NCI-H82 treated with DMSO at 0.1 percent for 48 hours (cell line): ENCODE data around the gene CDON.
"Not testable (repeated sequence)": the region's sequence is repeated elsewhere in the genome, so short reads cannot be mapped to it uniquely, and the experiment has no call there.

Experiments used
- DNase-seq: peaks from one replicate; lab custom pipeline; 2025; ENCODE audit not compliant: unreplicated experiment; lab: John Stamatoyannopoulos, UW

CDON gene

DNA sequence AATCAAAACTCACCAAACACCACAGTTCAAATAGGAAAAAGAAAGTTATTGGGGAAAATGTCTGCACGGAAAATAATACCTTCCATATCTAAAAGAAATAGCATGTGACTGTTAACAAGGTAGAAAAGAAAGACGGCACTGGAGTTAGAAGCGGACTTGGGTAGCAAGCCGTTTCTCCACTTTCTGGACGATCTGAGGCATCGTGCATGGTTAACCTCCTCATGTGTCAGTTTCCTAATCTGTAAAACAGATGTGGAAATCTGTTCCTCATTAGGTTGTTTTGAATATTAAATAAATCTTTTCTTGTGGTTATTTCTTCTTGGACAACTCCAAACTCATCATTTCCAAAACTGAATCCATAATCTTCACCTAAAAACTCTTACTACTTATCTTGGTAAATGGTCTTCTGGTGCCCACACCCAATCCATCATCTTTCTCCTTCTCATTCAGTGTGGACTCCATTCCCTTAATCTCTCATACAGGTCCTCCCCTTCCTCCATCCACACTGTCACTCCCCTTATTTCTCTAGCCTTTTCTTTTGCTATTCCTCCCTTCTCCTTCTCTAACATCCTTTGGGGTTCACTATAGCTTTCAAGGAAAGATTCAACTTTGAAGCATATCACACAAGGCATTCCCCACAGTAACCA, 63.3 kb downstream of the CDON start:
- DNase-seq = no peak

DNA sequence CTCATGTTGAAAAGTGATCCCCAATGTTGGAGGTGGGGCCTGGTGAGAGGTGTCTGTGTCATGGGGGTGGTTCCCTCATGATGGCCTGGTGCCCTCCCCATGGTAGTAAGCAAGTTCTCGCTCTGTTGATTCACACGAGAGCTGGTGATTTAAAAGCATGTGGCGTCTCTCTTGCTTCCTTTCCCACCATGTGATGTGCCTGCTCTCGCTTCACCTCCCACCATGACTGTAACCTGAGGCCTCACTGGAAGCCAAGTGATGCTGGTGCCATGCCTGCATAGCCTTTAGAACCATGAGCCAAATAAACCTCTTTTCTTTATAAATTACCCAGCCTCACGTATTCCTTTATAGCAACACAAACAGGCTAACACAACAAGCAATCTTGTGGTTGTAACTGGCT, 64.4 kb downstream of the CDON start:
- no peak for DNase-seq

DNA sequence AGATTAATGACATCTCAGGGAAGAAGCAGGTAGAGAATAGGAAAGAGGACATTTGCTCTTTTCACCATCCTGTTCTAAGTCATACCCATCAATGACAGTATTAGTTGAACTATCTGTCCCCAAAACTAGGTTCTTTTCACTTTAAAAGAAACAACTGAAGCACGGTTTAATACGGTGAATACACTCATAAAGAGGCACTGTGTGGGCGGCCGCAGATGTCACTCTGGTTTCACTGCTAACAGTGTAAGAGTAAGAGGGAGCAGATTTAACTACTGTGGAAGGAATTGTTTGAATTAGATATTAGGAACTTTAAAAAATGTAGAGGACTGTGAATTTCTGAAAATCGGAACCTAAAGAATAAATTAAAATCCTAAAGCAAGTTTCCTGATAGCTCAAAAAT, 67.4 kb downstream of the CDON start:
- DNase-seq = no peak

DNA sequence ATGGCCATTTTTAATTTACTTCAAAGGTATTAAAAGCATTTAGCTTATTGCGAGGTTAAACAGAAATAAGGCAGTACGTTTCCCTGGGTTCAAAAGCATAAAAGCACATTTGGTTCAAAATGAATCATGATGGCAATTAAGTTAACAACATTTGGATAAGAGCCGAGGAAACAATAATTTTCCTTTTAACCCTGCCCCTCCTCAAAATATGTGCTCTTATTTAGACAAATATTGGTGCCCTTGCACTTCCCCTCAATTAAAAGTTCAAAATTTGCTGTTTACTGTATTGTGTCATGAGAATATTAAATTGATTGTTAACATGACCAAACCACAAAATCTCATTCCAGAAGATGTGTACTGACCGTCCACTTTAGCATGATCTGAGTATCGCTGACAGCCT, 68.2 kb downstream of the CDON start:
- no peak for DNase-seq

DNA sequence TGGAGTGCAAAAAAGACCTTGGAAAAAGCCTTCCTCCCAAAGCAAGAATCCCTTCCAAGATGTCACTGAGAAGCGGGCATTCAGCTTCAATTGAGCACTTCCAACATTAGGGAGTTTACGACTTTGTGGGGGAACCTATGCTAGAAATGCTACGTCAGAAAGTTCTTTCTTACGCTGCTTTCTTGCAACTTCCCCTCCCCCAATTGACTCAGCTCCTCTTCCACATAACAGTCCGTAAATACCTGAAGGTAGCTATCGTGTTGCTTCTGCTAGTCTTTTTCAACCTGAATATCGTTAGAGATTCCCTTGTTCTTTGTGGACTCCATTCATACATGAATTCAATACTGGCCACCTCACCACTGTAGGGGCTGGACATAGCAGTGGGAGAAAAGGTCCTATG, 69.8 kb downstream of the CDON start:
- no peak for DNase-seq

DNA sequence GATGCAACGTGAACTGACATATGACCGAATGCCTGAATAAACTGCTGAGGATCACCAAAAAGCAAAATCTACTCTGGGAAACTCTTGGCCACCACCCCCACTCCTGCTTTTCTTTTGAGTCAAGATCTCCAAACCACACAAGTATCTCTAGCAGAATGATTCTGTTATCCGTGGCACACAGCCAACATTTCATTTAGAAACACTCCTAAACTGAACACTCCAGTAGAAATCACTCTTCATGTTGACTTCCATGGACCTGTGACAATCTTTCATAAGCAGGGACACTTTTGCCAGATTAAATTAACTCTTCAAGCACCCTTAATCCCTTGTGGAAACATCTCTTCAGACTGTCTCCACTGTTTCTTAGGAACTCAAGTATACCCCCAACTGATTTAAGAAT, 72.4 kb downstream of the CDON start:
- DNase-seq = no peak

DNA sequence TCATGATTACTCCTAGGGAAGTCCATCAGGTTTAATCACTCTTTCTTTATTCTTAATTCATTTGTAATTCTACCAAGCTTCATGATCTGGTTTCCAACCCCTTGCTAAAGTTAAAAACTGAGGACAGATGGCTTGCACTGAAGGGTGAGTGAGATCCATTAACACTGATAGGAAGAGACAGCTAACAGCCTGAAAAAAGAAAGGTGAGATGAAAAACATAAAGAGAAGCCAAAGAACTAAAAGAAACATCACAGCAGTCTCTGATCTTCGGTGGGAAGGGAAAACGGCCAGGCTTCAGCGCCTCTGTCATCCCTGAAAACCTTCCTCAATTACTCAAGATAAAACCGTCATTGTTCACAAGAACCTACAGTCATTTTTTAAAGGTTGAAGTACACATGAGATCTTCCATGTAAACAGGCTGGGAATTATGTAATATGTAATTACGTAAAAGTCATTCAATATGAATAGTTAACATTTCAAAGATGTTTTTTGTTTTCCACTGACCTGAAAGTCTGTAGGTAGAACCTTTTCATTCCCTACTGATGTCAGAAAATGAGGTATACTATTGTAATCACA, 75.5 kb downstream of the CDON start:
- DNase-seq = no peak

DNA sequence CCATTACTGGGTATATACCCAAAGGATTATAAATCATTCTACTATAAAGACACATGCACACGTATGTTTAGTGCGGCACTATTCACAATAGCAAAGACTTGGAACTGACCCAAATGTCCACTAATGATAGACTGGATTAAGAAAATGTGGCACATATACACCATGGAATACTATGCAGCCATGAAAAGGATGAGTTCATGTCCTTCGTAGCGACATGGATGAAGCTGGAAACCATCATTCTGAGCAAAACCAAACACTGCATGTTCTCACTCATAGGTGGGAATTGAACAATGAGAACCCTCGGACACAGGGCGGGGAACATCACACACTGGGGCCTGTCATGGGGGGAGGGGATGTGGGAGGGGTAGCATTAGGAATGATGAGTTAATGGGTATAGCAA, 76.7 kb downstream of the CDON start:
- not testable (repeated sequence) for DNase-seq

DNA sequence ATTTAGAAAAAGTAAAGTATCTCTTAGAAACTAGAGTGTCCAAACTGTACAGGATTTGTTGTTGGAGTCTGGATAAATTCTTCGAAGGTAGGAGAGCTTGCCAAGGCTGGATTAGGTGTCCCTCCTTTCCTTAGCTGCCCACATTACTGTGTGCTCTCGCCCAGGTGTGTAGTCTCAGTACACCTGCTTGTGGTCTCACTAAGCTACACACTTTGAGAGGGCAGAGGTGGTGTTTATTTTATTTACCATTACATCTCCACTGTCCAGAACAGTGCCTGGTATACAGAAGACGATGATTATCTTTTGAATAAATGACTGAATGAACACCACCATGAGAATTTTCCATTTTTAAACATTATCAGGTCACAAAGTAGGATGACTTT, 80.3 kb downstream of the CDON start:
- no peak for DNase-seq

DNA sequence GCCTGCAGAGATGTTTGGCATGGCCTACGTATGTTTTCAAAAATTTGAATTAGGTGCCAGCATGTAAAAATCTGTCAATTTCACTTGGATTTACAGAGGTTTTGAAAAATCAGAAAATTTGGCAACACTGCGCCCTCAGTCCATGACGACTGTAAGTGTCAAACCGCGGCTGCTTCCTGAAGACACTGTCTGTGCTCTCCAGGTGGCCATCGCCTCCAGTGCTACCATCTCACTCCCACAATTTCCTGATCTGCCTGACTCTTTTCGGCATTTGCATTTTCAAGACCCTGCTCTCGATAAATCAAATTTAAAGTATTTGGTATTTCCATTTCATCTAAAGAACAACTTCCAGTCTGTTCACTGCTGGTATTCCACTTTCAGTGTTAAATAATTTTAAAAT, 82.2 kb downstream of the CDON start:
- DNase-seq = no peak

DNA sequence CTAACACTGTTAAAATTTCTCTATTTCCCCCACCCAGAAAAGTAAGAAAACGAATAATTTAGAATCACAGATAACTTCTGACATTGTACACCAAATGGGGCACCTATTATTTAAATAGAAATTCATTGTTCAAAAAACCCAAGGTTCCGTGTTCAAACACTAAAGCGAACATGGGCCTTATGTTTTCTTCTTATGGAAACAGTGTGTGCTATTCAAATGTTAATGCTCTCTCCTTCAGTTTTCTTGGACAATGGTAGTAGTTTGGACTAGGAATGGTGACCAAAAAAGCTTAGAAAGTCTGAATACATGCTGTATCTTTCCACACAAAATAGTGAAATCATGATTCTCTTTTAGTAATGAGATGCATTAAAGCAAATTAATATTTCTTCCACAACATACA, 83.2 kb downstream of the CDON start:
- no peak for DNase-seq

DNA sequence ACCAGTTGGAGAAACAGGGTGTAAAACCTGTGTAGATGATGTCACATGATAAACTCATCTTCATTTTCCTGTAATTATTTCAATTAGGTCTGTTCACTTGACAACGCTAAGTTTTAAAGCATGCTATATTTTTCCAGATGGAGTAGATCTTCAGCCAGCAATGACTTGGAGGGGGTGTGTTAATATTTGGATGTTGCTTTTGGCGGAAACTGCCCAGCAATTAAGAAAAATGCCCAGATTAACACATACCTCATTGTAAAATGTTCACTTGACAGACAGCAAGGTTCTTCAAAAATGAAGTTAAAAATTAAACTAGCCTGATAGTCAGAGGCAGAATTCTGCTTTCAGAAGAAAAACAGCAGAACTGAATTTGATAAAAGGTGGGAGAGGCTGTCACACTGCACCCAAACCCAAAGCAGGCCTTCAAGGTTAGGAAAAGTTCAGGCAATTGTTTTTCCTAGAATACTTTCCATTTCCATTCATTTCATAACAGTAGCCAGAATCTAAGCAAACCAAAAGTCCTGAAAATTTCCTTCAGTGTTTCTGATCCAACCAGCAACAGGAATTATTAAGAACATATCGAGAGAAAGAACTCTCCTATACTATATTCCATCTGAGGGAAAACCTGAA, 83.8 kb downstream of the CDON start:
- DNase-seq = no peak

DNA sequence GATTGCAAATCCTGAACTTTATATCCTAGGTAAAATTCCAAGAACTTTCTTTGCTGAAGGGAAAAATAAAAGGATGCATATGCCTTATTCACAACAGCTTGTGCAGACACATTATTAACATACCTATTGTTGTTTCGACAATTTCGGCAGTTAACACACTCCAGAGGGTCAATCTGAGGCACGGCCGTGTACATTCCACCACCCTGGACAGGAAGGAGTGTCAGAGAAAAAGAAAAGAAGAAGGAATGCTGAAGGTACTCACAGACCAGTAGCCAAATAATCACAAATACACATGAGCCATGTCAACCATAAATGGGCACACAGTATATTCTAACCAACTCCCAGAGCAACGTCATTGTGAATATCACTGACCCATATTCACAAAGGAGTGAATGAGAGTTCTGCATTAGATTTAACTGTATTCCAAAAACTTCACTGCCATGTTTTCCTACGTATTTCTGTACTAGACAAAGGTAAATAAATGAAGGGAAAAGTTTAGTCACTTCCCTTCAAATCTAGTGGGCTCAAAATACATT, 84.4 kb downstream of the CDON start:
- no peak for DNase-seq

DNA sequence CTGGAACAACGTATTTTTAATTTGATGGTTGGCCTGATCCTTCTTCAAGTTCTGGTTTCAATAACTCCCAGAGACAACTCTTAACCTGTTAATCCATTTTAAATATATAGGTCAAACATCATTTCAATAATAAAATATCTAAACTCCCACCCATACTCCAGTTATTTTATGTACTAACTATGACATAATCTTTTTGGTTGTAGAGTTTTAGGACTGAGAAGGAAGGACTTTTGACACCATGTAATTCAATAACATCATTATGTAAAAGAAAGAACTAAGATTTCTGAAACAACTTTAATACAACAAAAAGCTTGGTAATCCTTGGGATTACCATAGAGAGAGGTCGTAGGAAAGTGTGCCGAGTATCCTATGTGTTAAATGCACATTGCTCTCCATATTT, 85.3 kb downstream of the CDON start:
- DNase-seq = no peak

DNA sequence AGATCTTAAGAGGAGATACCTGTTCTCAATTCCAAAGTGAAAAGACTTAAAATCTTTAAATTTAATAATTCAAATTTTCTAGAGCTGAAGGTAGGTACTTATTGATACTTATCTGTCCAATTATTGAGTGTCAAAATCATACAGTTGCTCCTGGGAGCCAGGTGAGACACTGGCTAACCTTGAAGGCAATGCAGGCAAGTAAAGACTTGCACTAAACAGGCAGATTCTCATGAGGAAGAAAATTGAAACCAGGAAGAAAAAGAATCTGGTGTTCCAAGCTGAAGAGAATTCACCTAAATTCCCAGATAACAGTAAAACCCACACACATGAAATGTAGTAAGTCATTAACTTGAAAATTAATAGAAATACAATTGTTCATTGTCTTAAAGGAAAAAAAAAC, 86.5 kb downstream of the CDON start:
- DNase-seq = no peak

DNA sequence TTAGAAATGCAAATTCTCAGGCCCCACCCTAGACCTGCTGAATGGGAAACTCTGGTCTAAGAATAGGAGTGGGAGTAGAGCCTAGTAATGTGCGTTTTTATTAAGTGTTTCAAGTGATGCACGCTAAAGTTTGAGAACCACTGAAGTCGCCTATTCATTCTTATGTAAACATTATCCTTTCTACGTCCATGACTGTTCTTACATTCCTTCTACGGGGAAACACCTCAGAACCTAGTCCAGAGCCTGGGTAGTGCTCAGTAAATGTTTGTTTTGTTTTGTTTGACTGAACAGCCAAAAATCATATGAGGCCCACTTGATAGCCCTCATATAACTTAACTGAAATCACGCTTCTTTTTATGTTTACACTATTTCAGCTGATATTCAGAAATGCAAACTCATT, 87.0 kb downstream of the CDON start:
- DNase-seq = no peak

DNA sequence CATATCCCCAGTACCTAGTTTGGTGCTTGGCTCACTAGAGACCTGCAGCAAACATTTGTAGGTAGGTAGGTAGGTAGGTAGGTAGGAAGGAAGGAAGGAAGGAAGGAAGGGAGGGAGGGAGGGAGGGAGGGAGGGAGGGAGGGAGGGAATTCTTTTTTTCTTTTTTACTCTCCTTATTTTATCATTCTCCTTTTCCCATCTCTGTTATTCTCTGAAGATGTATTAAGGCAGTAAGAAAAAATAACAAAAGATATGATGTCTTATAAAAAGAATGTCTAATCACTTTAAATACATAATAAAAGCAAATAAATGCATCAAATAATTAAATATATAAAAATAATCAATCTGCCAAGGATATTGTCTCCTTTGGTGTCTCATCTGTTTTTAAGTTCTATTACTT, 88.4 kb downstream of the CDON start:
- no peak for DNase-seq

DNA sequence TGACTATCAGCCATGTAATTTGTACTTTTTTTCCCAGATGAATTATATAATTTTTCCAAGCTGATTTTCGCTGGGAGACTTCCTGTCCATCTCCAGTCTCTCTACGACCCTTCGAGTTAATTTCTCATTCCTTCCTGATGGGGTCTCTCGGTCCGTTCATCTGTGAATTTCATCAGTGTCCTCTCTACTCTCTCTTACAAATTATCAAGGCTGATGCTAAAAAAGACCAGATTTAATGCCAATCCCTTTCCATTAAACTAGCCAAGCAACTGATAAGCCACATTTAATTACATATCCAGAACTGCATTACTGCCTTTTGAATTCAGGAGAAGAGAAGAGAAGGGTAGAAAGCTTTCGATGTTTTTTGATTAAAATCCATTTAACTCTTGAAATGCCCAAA, 91.0 kb downstream of the CDON start:
- DNase-seq = no peak

DNA sequence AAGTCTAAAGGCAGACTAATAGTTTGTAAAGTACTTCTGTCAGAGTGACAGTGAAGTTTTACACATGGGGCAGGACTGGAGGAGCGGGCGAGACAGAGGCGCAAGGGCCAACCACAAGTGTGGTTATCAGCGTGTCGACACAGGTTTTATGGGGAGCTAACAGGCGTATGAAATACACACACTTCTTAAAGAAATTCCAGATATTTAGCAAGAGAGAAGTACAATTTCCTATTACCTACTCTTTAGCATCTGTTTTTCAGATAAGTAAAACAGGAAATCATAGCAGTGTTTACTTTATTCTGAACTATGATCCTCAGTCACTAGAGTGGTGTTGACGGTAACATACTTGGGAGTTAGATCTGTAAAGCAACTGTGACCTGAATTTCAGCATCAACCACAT, 94.3 kb downstream of the CDON start:
- no peak for DNase-seq

DNA sequence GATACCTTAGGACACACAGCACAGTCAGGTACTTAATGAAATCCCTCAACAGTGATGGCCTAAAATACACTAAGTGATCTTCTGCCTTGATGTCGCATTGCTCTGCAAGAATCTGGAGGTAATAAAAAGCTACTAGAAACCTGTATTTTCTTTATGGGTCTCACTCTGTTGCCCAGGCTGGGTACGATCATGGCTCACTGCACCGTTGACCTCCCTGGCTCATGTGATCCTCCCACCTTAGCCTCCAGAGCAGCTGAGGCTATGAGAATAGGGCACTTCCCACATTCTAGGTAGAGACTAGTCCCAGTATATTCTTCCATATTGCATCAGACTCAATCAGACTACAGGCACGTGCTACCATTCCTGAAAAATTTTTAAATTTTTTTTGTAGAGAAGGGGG, 95.2 kb downstream of the CDON start:
- DNase-seq = no peak

DNA sequence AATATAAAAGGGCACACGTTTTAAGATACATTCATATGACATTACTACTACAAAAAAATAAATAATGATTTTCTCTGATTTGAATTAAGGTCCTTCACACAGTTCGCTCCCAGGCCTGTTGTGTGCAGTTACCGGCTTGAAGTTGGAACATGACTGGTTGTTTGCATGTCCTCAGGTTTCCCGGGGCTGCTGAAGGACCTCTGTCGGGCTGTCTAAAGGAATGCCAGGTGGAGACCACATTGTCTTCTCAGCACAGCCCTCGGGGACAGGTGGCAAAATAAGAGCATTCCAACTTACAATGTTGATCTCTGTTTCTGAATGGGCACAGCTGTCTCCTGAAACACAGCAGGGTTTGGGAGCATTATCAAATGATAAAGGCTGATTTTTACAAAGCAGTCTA, 101.9 kb downstream of the CDON start:
- DNase-seq = no peak

DNA sequence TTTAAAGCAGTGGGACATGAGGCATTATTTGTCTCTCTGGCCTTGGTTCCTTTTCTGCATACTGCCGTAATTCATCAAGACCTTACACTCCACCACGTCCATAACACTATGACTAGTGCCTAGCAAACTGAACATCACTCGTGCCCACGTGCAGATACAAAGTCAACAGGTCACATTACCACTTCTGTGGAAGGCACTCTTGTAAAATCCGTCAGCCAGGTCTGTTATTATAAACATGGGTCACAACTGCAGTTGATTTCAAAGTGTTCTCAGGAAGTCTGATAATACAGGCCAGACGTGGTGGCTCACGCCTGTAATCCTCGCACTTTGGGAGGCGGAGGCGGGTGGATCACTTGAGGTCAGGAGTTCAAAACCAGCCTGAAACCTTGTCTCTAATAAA, 102.7 kb downstream of the CDON start:
- no peak for DNase-seq

DNA sequence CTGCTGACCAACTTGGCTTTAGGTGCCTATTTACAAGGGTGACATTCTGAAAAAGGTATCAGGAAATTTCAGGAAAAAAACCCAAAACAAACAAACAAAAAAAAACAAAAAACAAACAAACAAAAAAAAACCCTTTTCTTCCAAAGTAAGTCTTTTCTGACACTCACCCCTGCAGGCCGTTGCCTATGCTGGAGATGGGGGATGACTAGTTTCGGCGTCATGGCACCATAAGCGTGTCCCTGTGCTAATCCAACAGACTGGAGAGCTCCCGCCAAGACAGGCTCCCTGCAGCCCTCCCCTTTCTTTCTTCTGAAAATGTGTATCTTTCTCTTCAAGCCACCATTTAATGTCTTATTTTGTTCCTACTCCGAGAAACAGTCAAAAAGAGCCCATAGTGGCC, 103.2 kb downstream of the CDON start:
- no peak for DNase-seq
